ENCODE measurements around the gene SLC35G4. TPM values are rescaled to one million over a fixed set of nuclear protein-coding genes. Genes with fewer than 3 reads are reported as not detected.
"Not testable (repeated sequence)": the region's sequence is repeated elsewhere in the genome, so short reads cannot be mapped to it uniquely, and the experiment has no call there.

Gene SLC35G4
- total RNA-seq, 5 donors from 2014 or later (not counting 1 experiment from before 2014, with no cell fraction given): not detected

- peaks cover 0 to 9% (median 6%) of the 10 kb centered on the region in 3 donors for H3K9me3 Mint-ChIP-seq
- no peaks in the 10 kb centered on the region for H3K36me3 ChIP-seq (ENCODE audit: control insufficient read depth in 2 of 2, extremely low read depth in 1 of 2, insufficient read depth in 1 of 2, low read length in 1 of 2)
- H3K27ac ChIP-seq (ENCODE audit: low read length): no peak overlapping the region
- H3K9me3 ChIP-seq: no peaks in the 10 kb centered on the region
- CTCF ChIA-PET: no interaction called here
- WGBS (ENCODE audit: insufficient coverage): no CpG with 5 or more reads among the region's 3 CpGs
- H3K4me3 ChIP-seq (ENCODE audit: control insufficient read depth in 1 of 2, extremely low read depth in 1 of 2, low read length in 1 of 2): no peak overlapping the region
- POLR2A ChIA-PET: no interaction called here
- H3K27me3 Mint-ChIP-seq: peaks cover 10 to 27% of the 10 kb centered on the region in 2 donors
- H3K4me1 Mint-ChIP-seq: no peaks in the 10 kb centered on the region
- no peak for ATAC-seq (replicated peaks in 1 of 4)
- no peak overlapping the region for H3K4me3 Mint-ChIP-seq
- H3K4me1 ChIP-seq (ENCODE audit: control insufficient read depth in 1 of 2, extremely low read depth in 1 of 2, insufficient read depth in 2 of 2, low read length in 2 of 2): no peaks in the 10 kb centered on the region
- H3K27me3 ChIP-seq (replicated peaks in 1 of 2; ENCODE audit: control insufficient read depth in 2 of 2, extremely low read depth in 1 of 2, insufficient read depth in 2 of 2, low read length in 1 of 2): no peaks in the 10 kb centered on the region
- H3K36me3 Mint-ChIP-seq: no peaks in the 10 kb centered on the region
- no peak for DNase-seq
- no peak overlapping the region for H3K27ac Mint-ChIP-seq
Measured at GRCh38 chr18:11600321-11600720, 9.1 kb upstream of the SLC35G4 start.

DNA sequence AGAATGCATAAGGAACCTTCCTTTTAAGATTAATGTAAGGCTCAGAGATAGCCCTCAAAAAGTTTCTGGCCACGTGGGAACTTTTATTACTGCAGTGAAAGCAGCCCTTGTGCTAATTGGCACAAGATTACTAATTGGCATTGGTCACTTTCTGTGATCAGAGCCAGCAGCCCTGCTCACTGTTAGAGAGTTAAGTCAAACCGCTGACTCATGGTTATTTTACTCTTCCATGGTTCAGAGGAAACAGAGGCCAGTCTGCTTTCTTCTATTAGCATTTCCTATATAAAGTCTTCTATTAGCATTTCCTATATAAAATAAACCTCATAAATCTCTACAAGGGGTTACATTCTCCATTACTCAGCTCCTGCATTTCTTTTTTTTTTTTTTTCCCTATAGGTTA, 1.5 kb upstream of the SLC35G4 start:
- Histone ChIP-seq H3K9me3 (no peaks in the 10 kb centered on the region), H3K36me3 (ENCODE audit: control insufficient read depth in 2 of 2, extremely low read depth in 1 of 2, insufficient read depth in 1 of 2, low read length in 1 of 2) (no peaks in the 10 kb centered on the region), H3K4me3 (ENCODE audit: control insufficient read depth in 1 of 2, extremely low read depth in 1 of 2, low read length in 1 of 2) (no peak overlapping the region), H3K27me3 (replicated peaks in 1 of 2; ENCODE audit: control insufficient read depth in 2 of 2, extremely low read depth in 1 of 2, insufficient read depth in 2 of 2, low read length in 1 of 2) (no peaks in the 10 kb centered on the region), H3K4me1 (ENCODE audit: control insufficient read depth in 1 of 2, extremely low read depth in 1 of 2, insufficient read depth in 2 of 2, low read length in 2 of 2) (no peaks in the 10 kb centered on the region), H3K27ac (ENCODE audit: low read length) (no peak overlapping the region)
- Mint-ChIP-seq H3K4me3 (no peak overlapping the region), H3K9me3 (no peaks in the 10 kb centered on the region), H3K27me3 (peaks cover 1 to 9% of the 10 kb centered on the region in 2 donors), H3K36me3 (no peaks in the 10 kb centered on the region), H3K27ac (no peak overlapping the region), H3K4me1 (no peaks in the 10 kb centered on the region)
- ChIA-PET POLR2A (no interaction called here), CTCF (no interaction called here)
- DNase-seq (no peak), ATAC-seq (replicated peaks in 1 of 4) (no peak)
- WGBS (ENCODE audit: insufficient coverage): 17% methylated on average over 2 of the region's 2 CpGs

DNA sequence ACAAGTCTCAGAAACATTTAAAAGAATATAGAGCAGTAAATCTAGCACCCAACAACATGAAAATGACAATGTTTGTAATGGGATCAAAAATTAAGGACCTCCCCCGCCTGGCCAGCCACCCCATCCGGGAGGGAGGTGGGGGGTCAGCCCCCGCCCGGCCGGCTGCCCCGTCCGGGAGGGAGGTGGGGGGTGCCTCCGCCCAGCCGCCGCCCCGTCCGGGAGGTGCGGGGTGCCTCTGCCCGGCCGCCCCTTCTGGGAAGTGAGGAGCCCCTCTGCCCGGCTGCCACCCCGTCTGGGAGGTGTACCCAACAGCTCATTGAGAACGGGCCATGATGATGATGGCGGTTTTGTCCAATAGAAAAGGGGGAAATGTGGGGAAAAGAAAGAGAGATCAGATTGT, 778 bp upstream of the SLC35G4 start:
- H3K27ac Mint-ChIP-seq; DNase-seq; CTCF ChIA-PET; H3K4me3 ChIP-seq (ENCODE audit: control insufficient read depth in 1 of 2, extremely low read depth in 1 of 2, low read length in 1 of 2); POLR2A ChIA-PET; H3K9me3 Mint-ChIP-seq; H3K36me3 ChIP-seq (ENCODE audit: control insufficient read depth in 2 of 2, extremely low read depth in 1 of 2, insufficient read depth in 1 of 2, low read length in 1 of 2); ATAC-seq (replicated peaks in 1 of 4); H3K4me1 ChIP-seq (ENCODE audit: control insufficient read depth in 1 of 2, extremely low read depth in 1 of 2, insufficient read depth in 2 of 2, low read length in 2 of 2); H3K27ac ChIP-seq (ENCODE audit: low read length); H3K9me3 ChIP-seq; H3K4me3 Mint-ChIP-seq; H3K4me1 Mint-ChIP-seq; H3K36me3 Mint-ChIP-seq; H3K27me3 Mint-ChIP-seq; H3K27me3 ChIP-seq (replicated peaks in 1 of 2; ENCODE audit: control insufficient read depth in 2 of 2, extremely low read depth in 1 of 2, insufficient read depth in 2 of 2, low read length in 1 of 2): not testable (repeated sequence)
- WGBS (ENCODE audit: insufficient coverage): no CpG with 5 or more reads among the region's 19 CpGs

- H3K27ac ChIP-seq (ENCODE audit: low read length); H3K36me3 Mint-ChIP-seq; ATAC-seq (replicated peaks in 1 of 4); H3K4me1 ChIP-seq (ENCODE audit: control insufficient read depth in 1 of 2, extremely low read depth in 1 of 2, insufficient read depth in 2 of 2, low read length in 2 of 2); H3K4me1 Mint-ChIP-seq; H3K27me3 ChIP-seq (replicated peaks in 1 of 2; ENCODE audit: control insufficient read depth in 2 of 2, extremely low read depth in 1 of 2, insufficient read depth in 2 of 2, low read length in 1 of 2); H3K9me3 ChIP-seq; H3K36me3 ChIP-seq (ENCODE audit: control insufficient read depth in 2 of 2, extremely low read depth in 1 of 2, insufficient read depth in 1 of 2, low read length in 1 of 2); CTCF ChIA-PET; DNase-seq; H3K4me3 Mint-ChIP-seq; POLR2A ChIA-PET; H3K4me3 ChIP-seq (ENCODE audit: control insufficient read depth in 1 of 2, extremely low read depth in 1 of 2, low read length in 1 of 2); H3K9me3 Mint-ChIP-seq; H3K27me3 Mint-ChIP-seq; H3K27ac Mint-ChIP-seq: not testable (repeated sequence)
- WGBS (ENCODE audit: insufficient coverage): 84% methylated on average over 17 of the region's 18 CpGs
Measured at GRCh38 chr18:11613073-11613472, 3.7 kb downstream of the SLC35G4 start.

DNA sequence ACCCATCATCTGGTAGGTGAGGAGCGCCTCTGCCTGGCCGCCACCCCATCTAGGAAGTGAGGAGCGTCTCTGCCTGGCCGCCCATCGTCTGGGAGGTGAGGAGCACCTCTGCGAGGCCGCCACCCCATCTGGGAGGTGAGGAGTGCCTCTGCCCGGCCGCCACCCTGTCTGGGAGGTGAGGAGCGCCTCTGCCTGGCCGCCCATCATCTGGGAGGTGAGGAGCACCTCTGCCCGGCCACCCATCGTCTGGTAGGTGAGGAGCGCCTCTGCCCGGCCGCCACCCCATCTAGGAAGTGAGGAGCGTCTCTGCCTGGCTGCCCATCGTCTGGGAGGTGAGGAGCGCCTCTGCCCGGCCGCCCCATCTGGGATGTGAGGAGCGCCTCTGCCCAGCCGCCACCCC, 4.2 kb downstream of the SLC35G4 start:
- H3K9me3 Mint-ChIP-seq; H3K4me1 ChIP-seq (ENCODE audit: control insufficient read depth in 1 of 2, extremely low read depth in 1 of 2, insufficient read depth in 2 of 2, low read length in 2 of 2); DNase-seq; H3K27ac Mint-ChIP-seq; H3K4me1 Mint-ChIP-seq; H3K36me3 Mint-ChIP-seq; H3K36me3 ChIP-seq (ENCODE audit: control insufficient read depth in 2 of 2, extremely low read depth in 1 of 2, insufficient read depth in 1 of 2, low read length in 1 of 2); H3K4me3 ChIP-seq (ENCODE audit: control insufficient read depth in 1 of 2, extremely low read depth in 1 of 2, low read length in 1 of 2); H3K4me3 Mint-ChIP-seq; H3K27me3 Mint-ChIP-seq; H3K27ac ChIP-seq (ENCODE audit: low read length); POLR2A ChIA-PET; H3K9me3 ChIP-seq; CTCF ChIA-PET; H3K27me3 ChIP-seq (replicated peaks in 1 of 2; ENCODE audit: control insufficient read depth in 2 of 2, extremely low read depth in 1 of 2, insufficient read depth in 2 of 2, low read length in 1 of 2); ATAC-seq (replicated peaks in 1 of 4): not testable (repeated sequence)
- WGBS (ENCODE audit: insufficient coverage): 100% methylated on average over 15 of the region's 23 CpGs

GRCh38 chr18:11614042-11614441, 4.6 kb downstream of the SLC35G4 start:
- H3K4me3 ChIP-seq (ENCODE audit: control insufficient read depth in 1 of 2, extremely low read depth in 1 of 2, low read length in 1 of 2); H3K27me3 ChIP-seq (replicated peaks in 1 of 2; ENCODE audit: control insufficient read depth in 2 of 2, extremely low read depth in 1 of 2, insufficient read depth in 2 of 2, low read length in 1 of 2); H3K9me3 ChIP-seq; ATAC-seq (replicated peaks in 1 of 4); H3K36me3 Mint-ChIP-seq; H3K27ac Mint-ChIP-seq; H3K27ac ChIP-seq (ENCODE audit: low read length); H3K36me3 ChIP-seq (ENCODE audit: control insufficient read depth in 2 of 2, extremely low read depth in 1 of 2, insufficient read depth in 1 of 2, low read length in 1 of 2); H3K4me1 Mint-ChIP-seq; H3K9me3 Mint-ChIP-seq; H3K27me3 Mint-ChIP-seq; H3K4me1 ChIP-seq (ENCODE audit: control insufficient read depth in 1 of 2, extremely low read depth in 1 of 2, insufficient read depth in 2 of 2, low read length in 2 of 2); H3K4me3 Mint-ChIP-seq; POLR2A ChIA-PET; CTCF ChIA-PET; DNase-seq: not testable (repeated sequence)
- 94% methylated on average over 8 of the region's 21 CpGs for WGBS (ENCODE audit: insufficient coverage)

GRCh38 chr18:11614981-11615380, 5.6 kb downstream of the SLC35G4 start:
- H3K36me3 Mint-ChIP-seq; H3K27ac ChIP-seq (ENCODE audit: low read length); H3K9me3 ChIP-seq; H3K27me3 ChIP-seq (replicated peaks in 1 of 2; ENCODE audit: control insufficient read depth in 2 of 2, extremely low read depth in 1 of 2, insufficient read depth in 2 of 2, low read length in 1 of 2); H3K4me1 ChIP-seq (ENCODE audit: control insufficient read depth in 1 of 2, extremely low read depth in 1 of 2, insufficient read depth in 2 of 2, low read length in 2 of 2); CTCF ChIA-PET; H3K9me3 Mint-ChIP-seq; H3K4me3 ChIP-seq (ENCODE audit: control insufficient read depth in 1 of 2, extremely low read depth in 1 of 2, low read length in 1 of 2); H3K36me3 ChIP-seq (ENCODE audit: control insufficient read depth in 2 of 2, extremely low read depth in 1 of 2, insufficient read depth in 1 of 2, low read length in 1 of 2); POLR2A ChIA-PET; H3K27ac Mint-ChIP-seq; DNase-seq; ATAC-seq (replicated peaks in 1 of 4); H3K4me1 Mint-ChIP-seq; H3K27me3 Mint-ChIP-seq; H3K4me3 Mint-ChIP-seq: not testable (repeated sequence)
- WGBS (ENCODE audit: insufficient coverage): no CpG with 5 or more reads among the region's 6 CpGs
